IMR-90 (cell line): ENCODE data around the gene PRR5L. TPM values are rescaled to one million over a fixed set of nuclear protein-coding genes. Genes with fewer than 3 reads are reported as not detected.

Source experiments
- ATAC-seq: fragments of 200-7000 bp; cut with Tn5 transposase; 2 replicates; pipeline ENCODE4 v1.9.1; 2020; ENCODE audit warnings: low read depth, mild to moderate bottlenecking, moderate library complexity
- BruUV-seq: library from RNA; stranded (reverse); fragments of 400-500 nt; replicated peaks from 2 replicates; lab custom pipeline; 2021; lab: Mats Ljungman, UMichigan
- CTCF ChIA-PET: fragments of 300-600 bp; formaldehyde crosslinking; extraction: SDS; loops from one replicate; lab custom pipeline; 2021; ENCODE audit warnings: antibody characterized with exemption; lab: Yijun Ruan, JAX
- POLR2A ChIA-PET: fragments of 300-600 bp; sonication (Branson Sonifier 250); formaldehyde crosslinking; loops from one replicate; lab custom pipeline; 2022; ENCODE audit warnings: antibody characterized with exemption; ENCODE audit not compliant: unreplicated experiment; lab: Charles Lee
- DNase-seq: peaks from one replicate; pipeline ENCODE4 v3.0.0; 2013
- H2AFZ ChIP-seq: replicated peaks from 2 replicates; pipeline ENCODE3; 2013; ENCODE audit warnings: low read length, mild to moderate bottlenecking; ENCODE audit not compliant: poor library complexity
- H2AK5ac ChIP-seq: 2 replicates; pipeline ENCODE4 v1.6.1; 2013; ENCODE audit warnings: low read depth, low read length, inconsistent platforms
- H2AK9ac ChIP-seq: replicated peaks from 2 replicates; pipeline ENCODE3; 2013; ENCODE audit warnings: mild to moderate bottlenecking, low read depth, low read length, moderate library complexity; ENCODE audit not compliant: poor library complexity
- H2BK120ac ChIP-seq: 2 replicates; pipeline ENCODE4 v1.6.1; 2013; ENCODE audit warnings: low read depth, low read length, inconsistent platforms
- H2BK15ac ChIP-seq: 3 replicates; pipeline ENCODE4 v1.6.1; 2013; ENCODE audit warnings: low read depth, low read length, inconsistent platforms
- H2BK20ac ChIP-seq: 2 replicates; pipeline ENCODE4 v1.6.1; 2013; ENCODE audit warnings: low read depth, mild to moderate bottlenecking, inconsistent platforms, low read length, moderate library complexity
- H2BK5ac ChIP-seq: 2 replicates; pipeline ENCODE4 v1.6.1; 2013; ENCODE audit warnings: mild to moderate bottlenecking, low read depth, low read length, inconsistent platforms; ENCODE audit not compliant: poor library complexity, severe bottlenecking
- H3K14ac ChIP-seq: replicated peaks from 2 replicates; pipeline ENCODE4 v1.6.1; 2013; ENCODE audit warnings: low read depth, low read length, inconsistent platforms
- H3K18ac ChIP-seq: 2 replicates; pipeline ENCODE4 v1.6.1; 2013; ENCODE audit warnings: low read depth, low read length, control low read depth
- H3K23ac ChIP-seq: 2 replicates; pipeline ENCODE4 v1.6.1; 2013; ENCODE audit warnings: low read depth, low read length, inconsistent platforms
- H3K27ac ChIP-seq: 2 replicates; pipeline ENCODE4 v1.5.1; 2013; ENCODE audit warnings: mild to moderate bottlenecking, control low read depth, low read length; ENCODE audit not compliant: insufficient read depth
- H3K27me3 ChIP-seq: 2 replicates; pipeline ENCODE4 v1.6.1; 2013; ENCODE audit warnings: low read length; ENCODE audit not compliant: control insufficient read depth, insufficient read depth
- H3K36me3 ChIP-seq: 2 replicates; pipeline ENCODE4 v1.6.1; 2013; ENCODE audit warnings: low read length, mixed read lengths; ENCODE audit not compliant: control insufficient read depth, insufficient read depth
- H3K4ac ChIP-seq: 2 replicates; pipeline ENCODE4 v1.6.1; 2013; ENCODE audit warnings: low read depth, low read length, inconsistent platforms
- H3K4me1 ChIP-seq: 2 replicates; pipeline ENCODE4 v1.6.1; 2013; ENCODE audit warnings: low read length, mixed read lengths; ENCODE audit not compliant: control insufficient read depth, insufficient read depth
- H3K4me2 ChIP-seq: 2 replicates; pipeline ENCODE4 v1.6.1; 2013; ENCODE audit warnings: low read depth, mild to moderate bottlenecking, control low read depth, low read length, moderate library complexity
- H3K4me3 ChIP-seq: 2 replicates; pipeline ENCODE4 v1.5.1; 2013; ENCODE audit warnings: low read depth, mild to moderate bottlenecking, control low read depth, low read length, moderate library complexity; ENCODE audit not compliant: insufficient read depth
- H3K56ac ChIP-seq: 2 replicates; pipeline ENCODE4 v1.6.1; 2013; ENCODE audit warnings: low read length, inconsistent platforms; ENCODE audit not compliant: insufficient read depth; ENCODE audit errors: extremely low read depth
- H3K79me1 ChIP-seq, 2 experiments: 2 replicates each; pipeline ENCODE4 v1.6.1; 2013; ENCODE audit warnings: low read length in 2 of 2, inconsistent platforms in 1 of 2, low read depth in 1 of 2
- H3K9ac ChIP-seq: 2 replicates; pipeline ENCODE4 v1.6.1; 2013; ENCODE audit warnings: low read depth, low read length, control low read depth
- H3K9me1 ChIP-seq: 2 replicates; pipeline ENCODE4 v1.6.1; 2013; ENCODE audit warnings: low read length, inconsistent platforms; ENCODE audit not compliant: insufficient read depth
- H3K9me3 ChIP-seq: 2 replicates; pipeline ENCODE4 v1.6.1; 2013; ENCODE audit warnings: low read length; ENCODE audit not compliant: control insufficient read depth, insufficient read depth
- H4K20me1 ChIP-seq: 2 replicates; pipeline ENCODE4 v1.6.1; 2013; ENCODE audit warnings: low read length, inconsistent platforms; ENCODE audit not compliant: insufficient read depth
- H4K5ac ChIP-seq: 2 replicates; pipeline ENCODE4 v1.6.1; 2013; ENCODE audit warnings: mild to moderate bottlenecking, low read depth, low read length, control low read depth
- H4K8ac ChIP-seq, 2 experiments: 2 replicates each; pipeline ENCODE4 v1.6.1; 2013; ENCODE audit warnings: low read depth in 2 of 2, low read length in 2 of 2, control low read depth in 1 of 2, inconsistent platforms in 1 of 2
- H4K91ac ChIP-seq: 2 replicates; pipeline ENCODE4 v1.6.1; 2013; ENCODE audit warnings: low read depth, low read length, inconsistent platforms; ENCODE audit not compliant: insufficient read depth
- BHLHE40 ChIP-seq: fragments of 150-350 bp; IDR thresholded peaks from 2 replicates; pipeline ENCODE4 v1.6.1; 2016; ENCODE audit warnings: mild to moderate bottlenecking, low read depth, low read length
- CEBPB ChIP-seq: IDR thresholded peaks from 2 replicates; pipeline ENCODE4 v1.6.1; 2012; ENCODE audit warnings: low read depth, low read length, improper control_type of control experiment
- CHD1 ChIP-seq: IDR thresholded peaks from 2 replicates; pipeline ENCODE4 v1.6.1; 2012; ENCODE audit warnings: low read depth, low read length, improper control_type of control experiment
- FOS ChIP-seq: fragments of 150-350 bp; IDR thresholded peaks from 2 replicates; pipeline ENCODE4 v1.6.1; 2016; ENCODE audit warnings: low read depth, low read length
- MAFK ChIP-seq: IDR thresholded peaks from 2 replicates; pipeline ENCODE4 v1.6.1; 2012; ENCODE audit warnings: low read depth, low read length, improper control_type of control experiment
- MAZ ChIP-seq: IDR thresholded peaks from 2 replicates; pipeline ENCODE4 v1.6.1; 2012; ENCODE audit warnings: low read depth, mild to moderate bottlenecking, low read length, improper control_type of control experiment, moderate library complexity, borderline replicate concordance
- MXI1 ChIP-seq: IDR thresholded peaks from 2 replicates; pipeline ENCODE4 v1.6.1; 2012; ENCODE audit warnings: low read depth, mild to moderate bottlenecking, low read length, moderate library complexity, borderline replicate concordance
- NFE2L2 ChIP-seq: fragments of 150-350 bp; IDR thresholded peaks from 2 replicates; pipeline ENCODE4 v1.6.1; 2016; ENCODE audit warnings: low read depth, mild to moderate bottlenecking, low read length
- POLR2A ChIP-seq: IDR thresholded peaks from 2 replicates; pipeline ENCODE4 v1.6.1; 2012; ENCODE audit warnings: mild to moderate bottlenecking, low read depth, low read length
- RAD21 ChIP-seq: IDR thresholded peaks from 2 replicates; pipeline ENCODE4 v1.6.1; 2012; ENCODE audit warnings: low read length, improper control_type of control experiment
- RCOR1 ChIP-seq: IDR thresholded peaks from 2 replicates; pipeline ENCODE4 v1.6.1; 2012; ENCODE audit warnings: mild to moderate bottlenecking, low read length, improper control_type of control experiment; ENCODE audit not compliant: insufficient replicate concordance
- RFX5 ChIP-seq: IDR thresholded peaks from 2 replicates; pipeline ENCODE4 v1.8.0; 2012; ENCODE audit warnings: low read depth, mild to moderate bottlenecking, low read length, moderate library complexity
- SMC3 ChIP-seq: fragments of 150-350 bp; IDR thresholded peaks from 2 replicates; pipeline ENCODE4 v1.6.1; 2016; ENCODE audit warnings: low read depth, mild to moderate bottlenecking, antibody characterized with exemption, low read length, moderate library complexity
- USF2 ChIP-seq: fragments of 150-350 bp; IDR thresholded peaks from 2 replicates; pipeline ENCODE4 v1.6.1; 2017; ENCODE audit warnings: mild to moderate bottlenecking, antibody characterized with exemption, low read length, low read depth
- WGBS, 2 experiments: methylation state at CpG; one replicate each; pipeline versions ENCODE4 v1.1.5 to v1.1.7; 2013; ENCODE audit warnings: missing lambda C conversion rate in 2 of 2; ENCODE audit not compliant: insufficient read length in 1 of 2; ENCODE audit errors: extremely low coverage in 2 of 2; 5-methylcytosine and 5-hydroxymethylcytosine counted together
- dilution Hi-C: fragments of 300-500 bp; cut with HindIII; formaldehyde crosslinking; loops from one replicate; pipeline ENCODE4 v1.14.3; 2018; ENCODE audit warnings: low sequenced_read_pairs; ENCODE audit not compliant: unreplicated experiment
- in situ Hi-C: fragments of 300-500 bp; cut with MboI; formaldehyde crosslinking; loops from 3 replicates; pipeline ENCODE4 v1.14.3; 2019; ENCODE audit warnings: low sequenced_read_pairs, inconsistent platforms, mixed read lengths
- intact Hi-C: fragments of 100-400 bp; cut with micrococcal nuclease; formaldehyde crosslinking; loops from 2 replicates; pipeline ENCODE4 v1.10.0; 2022
- polyA plus RNA-seq, 3 experiments: library from polyadenylated mRNA; depleted of rRNA; stranded (reverse); fragments of >200 nt; gene quantifications; 2 replicates each; pipeline ENCODE4 v1.2.3, GENCODE V29; 2012; ENCODE audit warnings: low replicate concordance in 1 of 3
- total RNA-seq: library from RNA; depleted of rRNA; stranded (reverse); fragments of >200 nt; gene quantifications from 2 replicates; pipeline ENCODE4 v1.2.3, GENCODE V29; 2012
- TF ChIP-seq, protein P1 (sequence below): fragments of 150-350 bp; IDR thresholded peaks from 2 replicates; pipeline ENCODE4 v1.6.1; 2016; ENCODE audit warnings: low read depth, mild to moderate bottlenecking, low read length, moderate library complexity, borderline replicate concordance

PRR5L gene
- total and polyA plus RNA-seq, 2 of the 4 experiments (the other 2 are of a cell fraction) = 2.9 to 3.6 TPM

DNA sequence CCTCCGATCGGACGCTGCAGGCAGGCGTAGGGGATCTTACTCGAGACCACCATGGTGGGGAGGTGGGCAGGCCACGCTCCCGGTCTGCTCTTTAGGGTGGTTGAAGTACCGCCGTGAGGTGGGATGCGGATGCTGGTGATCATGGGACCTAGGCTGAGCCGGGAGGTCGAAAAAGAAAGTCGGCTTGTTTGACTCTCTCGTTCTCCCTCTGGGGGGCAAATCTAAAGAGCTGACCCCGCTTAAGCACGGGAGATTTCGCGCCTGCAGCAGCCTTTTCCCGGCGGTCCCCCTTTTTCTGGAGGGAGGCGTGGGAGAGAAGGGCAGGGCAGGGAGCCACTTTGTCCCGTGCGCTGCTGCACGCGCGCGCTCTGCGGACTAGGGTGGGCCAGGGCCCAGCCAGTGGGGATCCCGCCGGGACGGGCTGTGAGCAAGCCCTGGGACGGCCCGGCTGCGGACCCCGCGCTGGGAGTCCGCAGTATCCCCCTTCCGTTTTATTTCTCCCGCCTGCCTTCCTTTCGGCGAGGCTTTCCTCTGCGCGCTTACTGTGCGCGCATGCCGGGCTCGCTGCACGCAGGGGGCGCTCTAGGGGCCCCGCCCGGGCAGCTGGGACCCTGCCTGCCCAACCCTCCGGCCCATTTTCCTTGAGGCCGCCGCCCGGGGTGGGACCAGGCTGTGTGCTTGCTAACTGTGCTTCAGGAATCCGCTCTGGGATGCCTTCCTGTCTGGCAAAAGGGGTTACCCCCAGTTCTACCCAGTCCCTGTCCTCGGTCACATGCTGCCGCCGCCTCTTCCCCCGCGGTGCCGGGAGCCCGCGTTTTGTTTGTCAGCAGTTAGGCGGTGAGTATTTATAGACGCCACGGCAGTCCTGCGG, 81.0 kb downstream of the PRR5L start:
- BruUV-seq = no TSS peak
- Histone ChIP-seq H4K20me1 (peaks cover 5% of the 10 kb centered on the region; the same call in 1 of the 2 replicates), H2BK5ac (no peak overlapping the region), H3K4ac (peak overlapping the region; percentile 66), H3K9ac (peak overlapping the region; percentile 80), H3K18ac (peak overlapping the region; percentile 11; the same call in 1 of the 2 replicates), H3K9me3 (no peaks in the 10 kb centered on the region), H3K27me3 (peaks cover 2% of the 10 kb centered on the region; the same call in 1 of the 2 replicates), H3K4me2 (peak overlapping the region; percentile 94), H3K27ac (peak overlapping the region; percentile 16; the same call in 1 of the 2 replicates), H4K5ac (peak overlapping the region; percentile 9; the same call in 1 of the 2 replicates), H3K23ac (peak overlapping the region; percentile 86), H3K56ac (no peak overlapping the region; the same call in 1 of the 2 replicates), H2BK15ac (no peak overlapping the region; the same call in 2 of the 3 replicates), H3K9me1 (peaks cover 7% of the 10 kb centered on the region), H3K4me3 (peak overlapping the region; percentile 83), H4K91ac (peak overlapping the region; percentile 66), H2BK20ac (peak overlapping the region; percentile 59), H3K36me3 (no peaks in the 10 kb centered on the region), H3K4me1 (peaks cover 3% of the 10 kb centered on the region), H2BK120ac (peak overlapping the region; percentile 44), H2AK9ac (peak overlapping the region; percentile 73), H4K8ac (peak overlapping the region; percentile 53 to 77; a peak in 2 of 4 replicates), H3K14ac (peak overlapping the region; percentile 57), H3K79me1 (peaks cover 11 to 15% of the 10 kb centered on the region in 2 experiments; a peak in 3 of 4 replicates), H2AFZ (peak overlapping the region; percentile 91), H2AK5ac (peak overlapping the region; percentile 62; the same call in 1 of the 2 replicates)
- ATAC-seq (peak; percentile 81), DNase-seq (peak; percentile 28)
- intact Hi-C loops = loop anchor here (1.0 to 5.0 kb wide), 4 partner anchors 54 to 101 kb away; partner anchors contain the start of gene PRR5L
- ChIA-PET CTCF (interaction anchor here (0.6 to 2.5 kb wide), 8 partner anchors 34 to 121 kb away, joined by 3 to 9 read pairs (median 3); no protein-coding TSS in a partner anchor), POLR2A (no interaction called here)
- in situ Hi-C loops = loop anchor here (5.0 kb wide), 1 partner anchor 95 kb away; no protein-coding TSS in a partner anchor
- dilution Hi-C loops = no loop called here
- WGBS, 2 experiments = 0% methylated on average over 14 of the region's 68 CpGs; no CpG with 5 or more reads in 1 of the 2 experiments
- peak; percentile 66 for TF ChIP-seq USF2
- no peak for TF ChIP-seq CHD1
- TF ChIP-seq RCOR1 = no peak
- 0 out of 2 replicates have a peak, but pooled peaks have one; percentile 34 for TF ChIP-seq MXI1
- no peak for TF ChIP-seq MAFK
- no peak for TF ChIP-seq FOS
- TF ChIP-seq NFE2L2 = no peak
- TF ChIP-seq RAD21 = peak; percentile 49
- TF ChIP-seq, protein P1, sequence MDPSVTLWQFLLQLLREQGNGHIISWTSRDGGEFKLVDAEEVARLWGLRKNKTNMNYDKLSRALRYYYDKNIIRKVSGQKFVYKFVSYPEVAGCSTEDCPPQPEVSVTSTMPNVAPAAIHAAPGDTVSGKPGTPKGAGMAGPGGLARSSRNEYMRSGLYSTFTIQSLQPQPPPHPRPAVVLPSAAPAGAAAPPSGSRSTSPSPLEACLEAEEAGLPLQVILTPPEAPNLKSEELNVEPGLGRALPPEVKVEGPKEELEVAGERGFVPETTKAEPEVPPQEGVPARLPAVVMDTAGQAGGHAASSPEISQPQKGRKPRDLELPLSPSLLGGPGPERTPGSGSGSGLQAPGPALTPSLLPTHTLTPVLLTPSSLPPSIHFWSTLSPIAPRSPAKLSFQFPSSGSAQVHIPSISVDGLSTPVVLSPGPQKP = no peak
- no peak for TF ChIP-seq CEBPB
- TF ChIP-seq MAZ = peak; percentile 38; the same call in 1 of the 2 replicates
- TF ChIP-seq POLR2A = peak; percentile 67
- no peak for TF ChIP-seq RFX5
- peak; percentile 35; the same call in 1 of the 2 replicates for TF ChIP-seq SMC3
- peak; percentile 36; the same call in 1 of the 2 replicates for TF ChIP-seq BHLHE40
